Loucy (cell line): ENCODE measurements around the gene ZNF639.

Experiments
- H2AFZ ChIP-seq: fragments of 200-600 bp; sonication (generic); 2 replicates; pipeline ENCODE4 v1.6.0; 2016; ENCODE audit warnings: antibody characterized with exemption, mild to moderate bottlenecking, low read length, moderate library complexity
- H3F3A ChIP-seq: fragments of 200-600 bp; 2 replicates; pipeline ENCODE4 v1.6.0; 2016; ENCODE audit warnings: antibody characterized with exemption, low read depth, mild to moderate bottlenecking
- H3K27me3 ChIP-seq: fragments of 200-600 bp; sonication (generic); 2 replicates; pipeline ENCODE4 v1.6.1; 2014; ENCODE audit warnings: low read length, mild to moderate bottlenecking; ENCODE audit not compliant: insufficient read depth, poor library complexity, severe bottlenecking
- H3K36me3 ChIP-seq: fragments of 200-600 bp; sonication (generic); 2 replicates; pipeline ENCODE4 v1.6.1; 2016; ENCODE audit warnings: low read length; ENCODE audit not compliant: insufficient read depth
- H3K4me1 ChIP-seq: fragments of 200-600 bp; sonication (generic); 2 replicates; pipeline ENCODE4 v1.5.1; 2014; ENCODE audit warnings: low read length, mild to moderate bottlenecking; ENCODE audit not compliant: insufficient read depth, poor library complexity, severe bottlenecking
- H3K4me2 ChIP-seq: fragments of 200-600 bp; sonication (generic); 2 replicates; pipeline ENCODE4 v1.6.0; 2014; ENCODE audit warnings: antibody characterized with exemption, low read length, low read depth, mild to moderate bottlenecking; ENCODE audit not compliant: poor library complexity, severe bottlenecking
- H3K4me3 ChIP-seq: fragments of 200-600 bp; sonication (generic); 2 replicates; pipeline ENCODE4 v1.5.1; 2014; ENCODE audit warnings: low read length, mild to moderate bottlenecking, mixed read lengths; ENCODE audit not compliant: poor library complexity, severe bottlenecking
- H3K79me2 ChIP-seq: fragments of 200-600 bp; sonication (generic); 2 replicates; pipeline ENCODE4 v1.6.1; 2014; ENCODE audit warnings: low read length; ENCODE audit not compliant: insufficient read depth
- H3K9ac ChIP-seq: fragments of 200-600 bp; sonication (generic); 2 replicates; pipeline ENCODE4 v1.6.0; 2014; ENCODE audit warnings: mild to moderate bottlenecking, low read depth, low read length, moderate library complexity; ENCODE audit not compliant: poor library complexity, severe bottlenecking
- H3K9me2 ChIP-seq: fragments of 200-600 bp; sonication (generic); replicated peaks from 2 replicates; pipeline ENCODE4 v1.6.1; 2016; ENCODE audit warnings: low read depth, low read length, mixed read lengths
- H3K9me3 ChIP-seq: fragments of 200-600 bp; sonication (generic); 2 replicates; pipeline ENCODE4 v1.6.1; 2014; ENCODE audit warnings: mild to moderate bottlenecking, antibody characterized with exemption, low read length, low read depth; ENCODE audit not compliant: insufficient read depth
- H4K20me1 ChIP-seq: fragments of 200-600 bp; sonication (generic); 2 replicates; pipeline ENCODE4 v1.6.0; 2014; ENCODE audit warnings: antibody characterized with exemption, low read length, mild to moderate bottlenecking; ENCODE audit not compliant: insufficient read depth, poor library complexity, severe bottlenecking
- EZH2phosphoT487 ChIP-seq: fragments of 200-600 bp; IDR thresholded peaks from 2 replicates; pipeline ENCODE4 v1.6.1; 2018; ENCODE audit warnings: antibody characterized with exemption, mild to moderate bottlenecking, moderate library complexity, borderline replicate concordance
- TF ChIP-seq, protein P1 (sequence below): fragments of 200-600 bp; sonication (generic); conservative IDR thresholded peaks from 2 replicates; pipeline ENCODE4 v1.5.1; 2014; ENCODE audit warnings: mild to moderate bottlenecking, antibody characterized with exemption, low read length

The ZNF639 gene

DNA sequence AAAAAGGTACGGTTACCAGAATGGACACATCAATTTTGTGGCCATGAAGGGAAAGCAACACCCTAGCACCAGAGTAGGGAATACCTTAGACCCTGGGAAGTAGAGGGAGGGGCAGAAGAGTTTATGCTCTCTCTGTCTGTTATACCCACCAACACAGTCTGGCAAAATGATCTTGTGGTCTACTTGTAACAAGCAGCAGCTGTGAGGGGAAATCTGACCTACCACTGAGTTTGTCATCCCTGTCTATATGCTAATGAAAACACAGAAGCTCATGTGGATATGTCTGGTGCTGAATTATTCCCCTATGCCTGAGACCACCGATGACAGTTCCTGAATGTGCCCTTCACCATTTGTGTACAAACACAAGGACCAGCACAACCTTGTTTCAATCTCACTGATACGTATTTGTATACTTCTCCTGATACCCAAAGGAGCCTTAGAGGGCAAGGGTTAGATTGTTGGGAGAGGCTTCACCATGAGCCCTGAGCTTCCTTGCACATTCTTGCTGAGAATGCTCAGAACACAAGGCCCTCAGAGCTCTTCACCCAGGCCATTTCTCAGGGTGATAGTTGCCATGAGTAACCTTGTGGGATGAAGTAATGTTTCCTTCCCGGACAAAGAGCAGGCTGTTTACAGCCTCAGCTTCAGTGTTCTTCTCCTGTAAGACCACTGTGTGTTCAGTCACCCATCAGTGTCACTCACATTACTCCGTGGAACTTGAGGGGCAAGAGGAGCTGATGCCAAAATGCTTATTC is 24.7 kb upstream of the ZNF639 start:
- Histone ChIP-seq H3K9me3 (no peaks in the 10 kb centered on the region), H3K36me3 (no peaks in the 10 kb centered on the region), H3K9me2 (no peaks in the 10 kb centered on the region), H3K4me2 (no peak overlapping the region), H2AFZ (no peak overlapping the region), H3K27me3 (no peaks in the 10 kb centered on the region), H3K79me2 (no peaks in the 10 kb centered on the region), H3K4me3 (no peak overlapping the region), H4K20me1 (no peaks in the 10 kb centered on the region), H3K4me1 (peaks cover 10% of the 10 kb centered on the region), H3F3A (no peaks in the 10 kb centered on the region), H3K9ac (no peak overlapping the region)
- TF ChIP-seq, protein P1, sequence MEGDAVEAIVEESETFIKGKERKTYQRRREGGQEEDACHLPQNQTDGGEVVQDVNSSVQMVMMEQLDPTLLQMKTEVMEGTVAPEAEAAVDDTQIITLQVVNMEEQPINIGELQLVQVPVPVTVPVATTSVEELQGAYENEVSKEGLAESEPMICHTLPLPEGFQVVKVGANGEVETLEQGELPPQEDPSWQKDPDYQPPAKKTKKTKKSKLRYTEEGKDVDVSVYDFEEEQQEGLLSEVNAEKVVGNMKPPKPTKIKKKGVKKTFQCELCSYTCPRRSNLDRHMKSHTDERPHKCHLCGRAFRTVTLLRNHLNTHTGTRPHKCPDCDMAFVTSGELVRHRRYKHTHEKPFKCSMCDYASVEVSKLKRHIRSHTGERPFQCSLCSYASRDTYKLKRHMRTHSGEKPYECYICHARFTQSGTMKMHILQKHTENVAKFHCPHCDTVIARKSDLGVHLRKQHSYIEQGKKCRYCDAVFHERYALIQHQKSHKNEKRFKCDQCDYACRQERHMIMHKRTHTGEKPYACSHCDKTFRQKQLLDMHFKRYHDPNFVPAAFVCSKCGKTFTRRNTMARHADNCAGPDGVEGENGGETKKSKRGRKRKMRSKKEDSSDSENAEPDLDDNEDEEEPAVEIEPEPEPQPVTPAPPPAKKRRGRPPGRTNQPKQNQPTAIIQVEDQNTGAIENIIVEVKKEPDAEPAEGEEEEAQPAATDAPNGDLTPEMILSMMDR = no peak
- TF ChIP-seq EZH2phosphoT487 = no peak

DNA sequence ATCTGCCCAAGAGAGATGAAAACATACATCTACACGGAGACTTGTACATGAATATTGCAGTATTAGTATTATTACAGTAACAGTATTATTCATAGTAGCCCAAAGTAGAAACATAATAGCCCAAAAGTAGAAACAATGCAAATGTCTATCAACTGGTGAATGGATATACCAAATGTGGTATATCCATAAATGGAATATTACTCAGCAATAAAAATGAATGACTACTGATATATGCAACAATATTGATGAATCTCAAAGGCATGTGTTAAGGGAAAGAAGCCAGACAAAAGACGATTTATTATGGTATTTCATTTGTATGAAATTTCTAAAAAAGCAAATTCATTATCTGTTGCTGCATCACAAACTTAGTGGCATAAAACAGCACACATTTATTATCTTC is 23.5 kb upstream of the ZNF639 start:
- no peaks in the 10 kb centered on the region for H3F3A ChIP-seq
- no peak overlapping the region for H3K4me3 ChIP-seq
- H3K4me1 ChIP-seq = peaks cover 10% of the 10 kb centered on the region
- H3K9ac ChIP-seq = no peak overlapping the region
- no peaks in the 10 kb centered on the region for H3K27me3 ChIP-seq
- H3K9me2 ChIP-seq = no peaks in the 10 kb centered on the region
- TF ChIP-seq EZH2phosphoT487 = no peak
- TF ChIP-seq, protein P1 = no peak
- H2AFZ ChIP-seq = no peak overlapping the region
- no peak overlapping the region for H3K4me2 ChIP-seq
- H3K9me3 ChIP-seq = no peaks in the 10 kb centered on the region
- no peaks in the 10 kb centered on the region for H3K36me3 ChIP-seq
- H3K79me2 ChIP-seq = no peaks in the 10 kb centered on the region
- no peaks in the 10 kb centered on the region for H4K20me1 ChIP-seq

DNA sequence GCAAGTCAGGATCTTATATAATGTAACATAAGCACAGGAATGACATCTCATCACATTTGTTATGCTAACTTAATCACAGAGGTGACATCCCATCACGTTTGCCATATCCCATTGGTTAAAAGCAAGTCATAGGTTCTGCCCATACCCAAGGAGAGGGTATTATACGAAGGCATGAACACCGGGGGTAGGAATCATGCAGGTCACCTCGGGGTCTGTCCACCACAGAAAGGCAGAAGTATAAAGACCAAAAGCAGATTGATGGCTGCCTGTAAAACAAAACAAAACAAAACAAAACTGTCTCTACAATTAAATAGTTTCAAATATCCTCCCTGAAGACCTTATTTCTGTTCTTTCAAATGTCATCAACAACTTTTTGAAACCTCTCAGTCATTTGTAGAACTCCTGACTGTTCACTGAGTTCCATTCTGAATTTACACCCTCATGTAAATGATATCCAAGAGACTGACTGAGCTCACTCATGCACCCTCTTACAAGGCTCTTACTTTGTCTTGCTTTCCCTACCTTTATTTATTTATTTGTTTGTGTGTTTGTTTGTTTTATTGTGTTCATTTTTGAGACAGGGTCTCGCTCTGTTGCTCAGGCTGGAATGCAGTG is 22.7 kb upstream of the ZNF639 start:
- Histone ChIP-seq H3K79me2 (no peaks in the 10 kb centered on the region), H3K4me3 (no peak overlapping the region), H3K9me3 (no peaks in the 10 kb centered on the region), H3K4me2 (no peak overlapping the region), H3K36me3 (no peaks in the 10 kb centered on the region), H4K20me1 (no peaks in the 10 kb centered on the region), H3K9ac (no peak overlapping the region), H3K4me1 (peaks cover 10% of the 10 kb centered on the region), H2AFZ (no peak overlapping the region), H3K9me2 (no peaks in the 10 kb centered on the region), H3F3A (no peaks in the 10 kb centered on the region), H3K27me3 (no peaks in the 10 kb centered on the region)
- TF ChIP-seq, protein P1 = no peak
- no peak for TF ChIP-seq EZH2phosphoT487
